ENCODE results near the gene C13orf46.
"Not testable (repeated sequence)": the region's sequence is repeated elsewhere in the genome, so short reads cannot be mapped to it uniquely, and the experiment has no call there.

C13orf46 gene

GRCh38 chr13:113991676-113992179, 17.9 kb upstream of the C13orf46 start:
- no peak for DNase-seq (ENCODE audit: low spot score)

DNA sequence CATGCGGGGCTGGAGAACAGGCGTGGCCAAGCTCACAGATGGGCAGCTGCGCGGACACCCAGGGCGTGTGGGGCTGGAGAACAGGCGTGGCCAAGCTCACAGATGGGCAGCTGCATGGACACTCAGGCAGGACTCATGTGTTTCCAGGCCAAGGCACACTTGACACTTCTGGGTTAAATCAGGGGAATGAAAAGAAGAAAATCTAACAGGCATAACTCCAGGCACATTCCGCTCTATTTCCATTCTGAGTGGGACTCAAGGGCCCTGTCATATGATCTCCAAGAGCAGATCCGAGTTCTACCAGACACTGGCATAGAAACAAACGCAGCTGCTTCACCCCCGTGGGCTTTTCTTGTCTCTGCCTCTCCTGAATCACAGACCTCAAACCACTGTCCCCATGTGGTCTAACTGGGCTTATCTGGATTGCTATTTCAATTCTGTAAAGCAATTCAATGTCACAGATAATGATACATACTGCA, 17.4 kb upstream of the C13orf46 start:
- no peak for DNase-seq (ENCODE audit: low spot score)

DNA sequence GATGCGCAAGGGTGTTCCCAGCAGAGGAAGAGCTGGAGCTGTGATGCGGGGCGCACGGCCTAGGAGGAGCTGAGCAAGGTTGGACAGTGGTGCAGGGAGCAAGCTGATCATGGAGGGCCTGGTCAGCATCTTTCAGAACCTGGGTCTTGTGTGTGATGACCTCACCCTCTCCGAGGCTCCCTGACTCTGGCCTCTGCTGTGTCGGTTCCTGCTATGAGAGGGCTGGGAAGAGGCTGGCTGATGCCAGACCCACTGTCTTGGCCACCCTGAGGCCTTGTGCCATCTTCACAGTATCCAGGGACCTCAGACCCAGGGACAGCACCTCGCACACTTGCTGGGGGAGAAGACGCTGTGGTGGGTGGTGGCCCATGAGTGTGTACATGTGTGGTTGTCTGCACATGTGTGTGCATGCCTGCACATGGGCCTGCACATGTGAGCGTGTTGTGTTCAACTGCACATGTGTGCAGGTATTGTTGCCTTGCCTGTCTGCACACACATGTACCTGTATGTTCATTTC, 16.5 kb upstream of the C13orf46 start:
- no peak for DNase-seq (ENCODE audit: low spot score)

GRCh38 chr13:113989585-113990300, 15.9 kb upstream of the C13orf46 start:
- no peak for DNase-seq (ENCODE audit: low spot score)

DNA sequence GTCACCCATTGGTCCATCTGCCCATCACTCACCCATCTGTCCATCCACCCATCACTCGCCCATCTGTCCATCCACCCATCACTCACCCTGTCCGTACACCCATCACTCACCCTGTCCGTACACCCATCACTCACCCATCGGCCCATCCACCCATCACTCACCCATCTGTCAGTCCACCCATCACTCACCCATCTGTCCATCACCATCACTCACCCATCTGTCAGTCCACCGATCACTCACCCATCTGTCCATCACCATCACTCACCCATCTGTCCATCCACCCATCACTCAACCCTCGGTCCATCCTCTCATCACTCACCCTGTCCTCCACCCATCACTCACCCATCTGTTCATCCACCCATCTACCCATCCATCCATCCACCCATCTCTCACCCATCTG, 15.0 kb upstream of the C13orf46 start:
- DNase-seq (ENCODE audit: low spot score) = not testable (repeated sequence)

DNA sequence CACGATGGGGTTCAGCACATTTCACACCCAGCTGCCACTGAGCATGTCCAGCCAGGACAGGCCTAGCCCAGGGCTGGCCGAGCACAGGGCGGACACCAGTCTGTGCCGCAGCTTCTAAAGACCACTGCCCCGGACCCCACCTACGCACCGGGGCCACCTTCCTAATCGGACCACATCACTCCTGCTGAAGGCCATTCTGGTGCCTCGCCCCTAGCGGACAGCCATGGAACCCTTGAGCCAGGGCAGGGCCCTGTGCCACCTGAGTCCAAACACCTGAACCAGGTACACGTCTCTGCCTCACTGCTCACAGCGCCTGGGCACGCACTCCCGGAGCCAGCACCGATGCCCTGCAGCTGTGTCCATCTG, 8.4 kb upstream of the C13orf46 start:
- DNase-seq (ENCODE audit: low spot score) = no peak

- DNase-seq (ENCODE audit: low spot score) = no peak
Measured at GRCh38 chr13:113981611-113982295, 7.9 kb upstream of the C13orf46 start.

GRCh38 chr13:113981194-113981605, 7.3 kb upstream of the C13orf46 start:
- DNase-seq (ENCODE audit: low spot score) = no peak

GRCh38 chr13:113980489-113981064, 6.7 kb upstream of the C13orf46 start:
- no peak for DNase-seq (ENCODE audit: low spot score)

DNA sequence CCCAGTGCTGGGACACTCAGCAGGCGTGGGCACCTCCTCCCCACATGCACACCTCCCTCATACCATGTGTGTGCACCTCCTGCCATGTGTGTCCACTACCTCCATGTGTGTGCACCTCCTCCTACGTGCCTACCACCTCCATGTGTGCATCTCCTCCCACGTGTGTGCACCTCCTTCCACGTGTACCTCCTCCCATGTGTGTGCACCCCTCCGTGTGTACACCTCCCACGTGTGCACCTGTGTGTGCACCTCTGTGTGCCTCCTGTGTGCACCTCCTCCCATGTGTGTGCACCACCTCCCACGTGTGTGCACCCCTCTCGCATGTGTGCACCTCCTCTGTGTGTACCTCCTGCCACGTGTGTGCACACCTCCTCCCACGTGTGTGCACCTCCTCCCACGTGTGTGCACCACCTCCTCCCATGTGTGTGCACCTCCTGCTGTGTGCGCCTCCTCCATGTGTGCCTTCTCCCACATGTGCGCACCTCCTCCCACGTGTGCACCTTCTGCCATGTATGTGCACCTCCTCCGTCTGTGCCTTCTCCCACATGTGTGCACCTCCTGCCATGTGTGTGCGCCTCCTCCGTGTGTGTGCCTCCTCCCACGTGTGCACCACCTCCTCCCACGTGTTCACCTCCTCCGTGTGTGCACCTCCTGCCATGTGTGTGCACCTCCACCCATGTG, 6.1 kb upstream of the C13orf46 start:
- no peak for DNase-seq (ENCODE audit: low spot score)

DNA sequence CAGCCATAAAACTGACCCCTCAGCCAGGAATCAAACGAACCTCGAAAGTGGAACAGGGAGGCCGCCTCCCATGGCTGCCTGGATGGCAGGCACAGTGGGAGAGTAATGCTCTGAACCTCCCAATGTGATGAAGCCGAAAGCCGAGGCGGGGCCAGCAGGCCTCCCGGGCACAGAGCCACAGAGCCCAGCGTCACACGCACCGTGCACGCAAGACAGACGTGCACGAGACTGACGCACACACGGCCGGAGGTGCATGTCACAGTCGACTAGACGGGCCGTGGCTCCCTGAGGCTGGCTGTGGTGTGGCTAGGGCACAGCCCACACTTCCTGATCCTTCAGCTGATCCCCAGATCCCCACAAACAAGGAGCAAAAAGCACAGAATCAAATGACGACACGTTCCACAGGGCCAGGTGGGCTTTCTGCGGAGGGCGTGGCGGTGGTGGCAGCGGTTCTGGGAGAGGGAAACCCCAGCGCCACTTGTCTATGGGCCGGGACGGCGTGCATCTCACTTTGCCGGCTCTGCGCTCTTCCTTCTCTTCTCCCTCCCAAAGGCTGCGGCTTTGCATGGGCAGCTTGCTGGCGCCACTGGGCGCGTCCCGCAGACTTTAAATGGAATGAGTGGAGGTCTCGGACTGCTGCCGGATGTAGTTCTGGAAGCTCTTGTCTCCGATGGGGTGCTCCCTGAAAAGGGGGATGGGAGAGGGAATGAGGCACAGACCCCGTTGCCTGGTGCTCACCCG, 5.0 kb upstream of the C13orf46 start:
- no peak for DNase-seq (ENCODE audit: low spot score)

DNA sequence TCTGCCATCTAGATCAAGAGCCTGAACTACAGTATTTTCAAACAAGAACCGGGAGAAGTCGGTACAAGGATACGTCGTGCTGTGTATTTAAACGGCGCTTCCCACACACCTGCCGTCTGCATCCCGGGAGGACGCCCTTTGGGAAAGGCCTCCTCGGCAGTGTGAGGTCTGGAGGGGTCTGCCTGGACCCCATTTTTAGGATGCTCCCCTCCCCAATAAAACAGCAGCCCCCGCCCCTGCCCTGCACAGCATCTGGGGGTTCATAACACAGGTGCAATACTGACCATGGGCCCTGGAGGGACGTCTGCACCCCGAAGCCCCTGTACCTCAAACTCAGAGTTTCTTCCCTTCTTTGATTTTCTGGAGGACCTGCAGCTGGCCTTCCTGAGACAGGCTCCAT, 4.1 kb upstream of the C13orf46 start:
- no peak for DNase-seq (ENCODE audit: low spot score)

GRCh38 chr13:113976711-113977684, 3.1 kb upstream of the C13orf46 start:
- peak; percentile 95 for DNase-seq (ENCODE audit: low spot score)

DNA sequence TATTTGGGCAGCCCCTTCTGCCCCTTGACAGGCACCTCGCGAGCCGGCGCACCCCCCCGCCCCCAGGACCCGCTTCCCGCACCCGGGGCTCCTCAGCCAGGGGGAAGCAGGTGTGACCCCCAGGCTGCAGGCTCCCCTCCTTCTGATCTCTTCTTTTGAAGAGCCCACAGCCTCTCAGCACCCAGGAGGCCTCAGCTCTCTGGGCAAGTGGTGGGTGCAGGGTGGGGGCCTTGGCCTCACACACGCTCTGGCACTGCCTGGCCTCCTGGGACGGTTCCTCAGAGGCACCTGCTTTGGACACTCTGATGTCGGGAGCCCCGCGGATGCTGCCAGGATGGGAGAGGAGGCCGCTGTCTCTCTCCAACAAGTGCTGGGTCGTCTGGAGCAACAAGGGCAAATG, 1.5 kb upstream of the C13orf46 start:
- no peak for DNase-seq (ENCODE audit: low spot score)

DNA sequence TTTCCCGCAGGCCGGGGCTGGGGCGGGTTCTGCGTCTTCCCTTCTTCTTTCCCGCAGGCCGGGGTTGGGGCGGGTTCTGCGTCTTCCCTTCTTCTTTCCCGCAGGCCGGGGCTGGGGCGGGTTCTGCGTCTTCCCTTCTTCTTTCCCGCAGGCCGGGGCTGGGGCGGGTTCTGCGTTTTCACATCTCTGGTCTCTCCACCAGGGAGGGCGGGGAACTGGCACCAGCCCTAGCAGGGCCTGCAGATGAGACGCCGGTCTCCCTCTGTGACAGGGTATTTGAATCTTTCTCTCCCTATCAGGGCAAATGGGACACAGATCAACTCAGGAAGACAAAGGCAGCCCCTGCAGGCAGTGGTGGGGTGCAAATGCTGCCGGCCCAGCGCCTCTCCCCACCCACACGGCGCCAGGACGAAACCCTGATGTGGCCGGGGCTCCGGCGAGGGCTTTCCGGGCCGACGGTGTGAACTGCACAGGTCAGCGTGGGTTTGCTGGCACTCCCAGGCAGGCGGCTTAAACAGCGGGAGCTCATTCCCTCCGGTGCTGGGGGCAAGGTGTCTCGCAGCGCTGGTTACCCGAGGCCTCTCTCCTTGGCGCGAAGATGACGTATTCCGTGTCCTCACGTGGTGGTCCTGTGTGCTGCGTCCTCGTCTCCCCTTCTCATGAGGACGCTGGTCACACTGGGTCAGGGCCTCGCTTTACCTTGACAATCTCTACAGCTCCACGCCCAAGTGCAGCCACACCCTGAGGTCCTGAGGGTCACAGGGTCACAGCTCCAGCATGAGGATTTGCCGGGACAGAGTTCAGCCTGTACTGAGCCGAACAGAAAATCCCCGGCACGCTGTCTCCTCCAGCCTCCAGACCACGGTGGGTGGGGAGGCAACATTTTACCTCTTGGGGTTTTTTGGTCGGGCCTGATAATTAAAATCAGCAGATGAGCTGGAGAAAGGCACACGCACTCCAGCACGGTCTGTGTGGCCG, 717 bp upstream of the C13orf46 start:
- DNase-seq (ENCODE audit: low spot score) = no peak

DNA sequence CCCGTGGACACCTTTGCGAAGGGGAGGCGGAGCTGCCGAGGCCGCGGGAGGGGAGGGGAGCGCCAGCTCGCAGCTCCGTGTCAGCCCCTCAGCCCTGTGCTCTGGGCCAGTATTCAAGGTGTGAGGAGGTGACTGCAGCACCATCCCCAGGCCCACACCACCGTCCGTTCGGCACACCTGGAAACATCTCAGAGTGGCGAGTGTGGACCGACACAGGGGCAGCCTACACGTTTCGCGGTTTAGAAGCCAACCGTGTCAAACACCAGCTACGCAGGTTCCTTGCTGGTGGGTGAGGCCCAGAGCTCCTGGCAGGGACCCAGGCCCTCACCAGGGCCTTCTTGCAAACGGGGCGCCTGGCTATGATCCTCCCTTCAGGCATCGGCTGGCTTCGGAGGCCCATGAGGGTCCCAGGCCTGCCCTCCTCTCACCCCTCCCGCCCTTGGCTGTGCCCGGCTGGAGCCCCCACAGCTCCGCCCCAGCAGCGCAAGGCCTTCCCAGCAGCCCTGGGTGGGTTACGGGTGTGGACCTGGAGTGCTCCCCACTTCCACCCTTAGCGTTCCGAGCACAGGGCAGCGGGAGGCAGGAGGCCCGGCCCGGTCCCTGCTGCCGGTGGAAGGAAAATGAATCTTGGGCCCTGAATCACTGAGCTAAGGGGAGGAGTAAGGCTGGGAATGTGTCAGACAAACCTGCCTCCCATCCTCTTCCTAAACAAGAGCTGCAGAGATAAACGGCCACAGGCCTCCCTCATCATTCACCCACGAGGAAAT, 1.2 kb downstream of the C13orf46 start:
- DNase-seq (ENCODE audit: low spot score) = no peak

- no peak for DNase-seq (ENCODE audit: low spot score)
Measured at GRCh38 chr13:113971471-113972231, 2.2 kb downstream of the C13orf46 start.
